ENCODE results near the gene ANXA3. TPM values are rescaled to one million over a fixed set of nuclear protein-coding genes. Genes with fewer than 3 reads are reported as not detected.

ANXA3 gene
- total RNA-seq, 2 donors from 2014 or later, result 17.9 to 24.0 TPM

- no peak for TF ChIP-seq CTCF (IDR thresholded peaks at IDR 0.05)
- H3K36me3 ChIP-seq, result no peaks in the 10 kb centered on the region
- H3K27me3 ChIP-seq (replicated peaks; ENCODE audit: insufficient read depth), result no peaks in the 10 kb centered on the region
- H3K27ac ChIP-seq, result no peak overlapping the region
- no peak for DNase-seq (ENCODE audit: low spot score)
- no peak overlapping the region for H3K4me3 ChIP-seq
- H3K4me1 ChIP-seq (ENCODE audit: control insufficient read depth in 1 of 2, low read depth in 2 of 2), result peaks cover 0 to 7% of the 10 kb centered on the region in 2 donors
- ATAC-seq (ENCODE audit: insufficient number of reproducible peaks, low FRiP score, low read depth), result no peak
- no peaks in the 10 kb centered on the region for H3K9me3 ChIP-seq
Observed at GRCh38 chr4:78604988-78605387, 53.4 kb downstream of the ANXA3 start.

DNA sequence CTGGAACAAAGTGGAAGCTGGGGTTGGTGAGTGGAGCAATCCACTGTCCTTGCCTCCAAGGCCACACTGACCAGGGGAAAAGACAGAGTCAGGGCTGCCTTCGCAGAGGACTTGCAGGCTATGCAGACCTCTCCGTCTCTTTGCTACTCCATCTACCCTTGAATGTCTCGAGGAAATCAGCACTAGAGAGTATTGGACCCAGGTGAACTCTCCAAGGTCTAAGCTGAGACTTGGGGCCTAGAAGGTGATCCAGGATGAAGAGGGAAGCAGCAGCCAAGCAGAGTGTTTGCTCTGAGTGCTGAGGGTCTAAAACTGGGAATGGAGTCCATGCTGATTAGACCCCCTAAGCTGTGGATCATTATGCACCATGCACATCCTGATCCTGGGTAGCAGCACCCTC, 54.5 kb downstream of the ANXA3 start:
- ATAC-seq (ENCODE audit: insufficient number of reproducible peaks, low FRiP score, low read depth) (no peak), DNase-seq (ENCODE audit: low spot score) (no peak)
- TF ChIP-seq CTCF (IDR thresholded peaks at IDR 0.05), result no peak
- H3K27me3 ChIP-seq (replicated peaks; ENCODE audit: insufficient read depth), result no peaks in the 10 kb centered on the region
- H3K4me1 ChIP-seq (ENCODE audit: control insufficient read depth in 1 of 2, low read depth in 2 of 2), result peaks cover 0 to 7% of the 10 kb centered on the region in 2 donors
- H3K4me3 ChIP-seq, result no peak overlapping the region
- no peaks in the 10 kb centered on the region for H3K36me3 ChIP-seq
- no peak overlapping the region for H3K27ac ChIP-seq
- no peaks in the 10 kb centered on the region for H3K9me3 ChIP-seq

DNA sequence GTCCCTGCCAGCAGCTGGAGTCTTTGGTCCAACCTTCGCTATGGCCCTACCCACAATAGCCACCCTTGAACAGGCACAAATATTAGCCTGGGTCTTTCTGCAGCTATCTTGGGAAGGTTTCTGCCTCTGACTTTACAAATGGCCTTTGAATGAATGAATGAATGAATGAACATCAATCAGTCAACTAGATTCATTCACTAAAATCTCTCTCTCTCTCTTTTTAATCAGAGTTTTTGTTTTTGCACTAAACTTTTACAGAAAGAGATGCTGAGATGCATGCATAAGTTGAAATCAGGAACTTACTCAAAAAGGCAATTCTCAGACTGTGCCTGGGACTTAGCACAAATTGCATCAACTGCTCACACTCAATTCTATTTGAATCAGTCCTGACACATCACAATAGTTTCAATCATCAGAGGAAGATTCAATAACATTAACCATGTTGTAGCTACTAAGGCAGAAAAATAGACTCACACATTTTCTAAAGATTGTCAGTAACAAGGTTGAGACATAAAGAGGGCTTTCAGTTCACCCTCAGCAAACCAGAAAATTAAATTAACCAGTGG, 55.0 kb downstream of the ANXA3 start:
- Histone ChIP-seq H3K27ac (no peak overlapping the region), H3K4me1 (ENCODE audit: control insufficient read depth in 1 of 2, low read depth in 2 of 2) (peaks cover 0 to 7% of the 10 kb centered on the region in 2 donors), H3K27me3 (replicated peaks; ENCODE audit: insufficient read depth) (no peaks in the 10 kb centered on the region), H3K36me3 (no peaks in the 10 kb centered on the region), H3K9me3 (no peaks in the 10 kb centered on the region), H3K4me3 (no peak overlapping the region)
- TF ChIP-seq CTCF (IDR thresholded peaks at IDR 0.05), result no peak
- no peak for ATAC-seq (ENCODE audit: insufficient number of reproducible peaks, low FRiP score, low read depth)
- no peak for DNase-seq (ENCODE audit: low spot score)

- Histone ChIP-seq H3K4me1 (ENCODE audit: control insufficient read depth in 1 of 2, low read depth in 2 of 2) (no peaks in the 10 kb centered on the region), H3K36me3 (no peaks in the 10 kb centered on the region), H3K9me3 (no peaks in the 10 kb centered on the region), H3K4me3 (no peak overlapping the region), H3K27ac (no peak overlapping the region), H3K27me3 (replicated peaks; ENCODE audit: insufficient read depth) (no peaks in the 10 kb centered on the region)
- TF ChIP-seq CTCF (IDR thresholded peaks at IDR 0.05), result no peak
- ATAC-seq (ENCODE audit: insufficient number of reproducible peaks, low FRiP score, low read depth) (no peak), DNase-seq (ENCODE audit: low spot score) (no peak)
Observed at GRCh38 chr4:78608684-78609083, 57.1 kb downstream of the ANXA3 start.

DNA sequence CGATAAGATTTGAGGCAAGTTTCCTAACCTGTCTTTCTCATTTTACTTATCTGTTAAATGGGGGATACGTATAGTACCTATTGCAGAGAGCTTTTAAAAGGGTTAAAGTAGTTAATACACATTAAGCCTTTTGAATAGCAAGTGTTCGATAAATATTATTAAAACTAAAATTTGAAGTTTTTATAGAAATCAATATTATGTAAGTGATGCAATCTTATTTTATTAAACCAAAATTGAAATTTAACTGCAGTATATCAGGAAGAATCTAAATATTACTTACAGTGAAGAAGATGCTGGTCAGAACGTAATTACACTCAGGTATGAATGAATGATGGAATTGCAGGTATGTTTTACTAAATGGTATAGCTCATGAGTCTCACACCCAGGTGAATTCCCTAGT, 58.0 kb downstream of the ANXA3 start:
- ATAC-seq (ENCODE audit: insufficient number of reproducible peaks, low FRiP score, low read depth) (no peak), DNase-seq (ENCODE audit: low spot score) (no peak)
- TF ChIP-seq CTCF (IDR thresholded peaks at IDR 0.05), result no peak
- H3K27me3 ChIP-seq (replicated peaks; ENCODE audit: insufficient read depth), result no peaks in the 10 kb centered on the region
- no peak overlapping the region for H3K4me3 ChIP-seq
- no peaks in the 10 kb centered on the region for H3K36me3 ChIP-seq
- no peaks in the 10 kb centered on the region for H3K9me3 ChIP-seq
- H3K27ac ChIP-seq, result no peak overlapping the region
- peaks cover 2 to 7% of the 10 kb centered on the region in 2 donors for H3K4me1 ChIP-seq (ENCODE audit: control insufficient read depth in 1 of 2, low read depth in 2 of 2)

All from thoracic aorta (tissue), 2 donors.